HG03378 (cell line): ENCODE results near the gene DHX8.

Source experiments
- ATAC-seq: cut with Tn5 transposase; IDR thresholded peaks from one replicate; pipeline ENCODE4 v1.9.1; 2021; ENCODE audit warnings: mild to moderate bottlenecking, moderate library complexity; ENCODE audit not compliant: unreplicated experiment

Gene DHX8

GRCh38 chr17:43521389-43521788, 37.6 kb downstream of the DHX8 start:
- ATAC-seq = no peak

- no peak for ATAC-seq
Measured at GRCh38 chr17:43524945-43525575, 41.3 kb downstream of the DHX8 start.

GRCh38 chr17:43526886-43527648, 43.3 kb downstream of the DHX8 start:
- no peak for ATAC-seq

- no peak for ATAC-seq
Measured at GRCh38 chr17:43528319-43528987, 44.7 kb downstream of the DHX8 start.

DNA sequence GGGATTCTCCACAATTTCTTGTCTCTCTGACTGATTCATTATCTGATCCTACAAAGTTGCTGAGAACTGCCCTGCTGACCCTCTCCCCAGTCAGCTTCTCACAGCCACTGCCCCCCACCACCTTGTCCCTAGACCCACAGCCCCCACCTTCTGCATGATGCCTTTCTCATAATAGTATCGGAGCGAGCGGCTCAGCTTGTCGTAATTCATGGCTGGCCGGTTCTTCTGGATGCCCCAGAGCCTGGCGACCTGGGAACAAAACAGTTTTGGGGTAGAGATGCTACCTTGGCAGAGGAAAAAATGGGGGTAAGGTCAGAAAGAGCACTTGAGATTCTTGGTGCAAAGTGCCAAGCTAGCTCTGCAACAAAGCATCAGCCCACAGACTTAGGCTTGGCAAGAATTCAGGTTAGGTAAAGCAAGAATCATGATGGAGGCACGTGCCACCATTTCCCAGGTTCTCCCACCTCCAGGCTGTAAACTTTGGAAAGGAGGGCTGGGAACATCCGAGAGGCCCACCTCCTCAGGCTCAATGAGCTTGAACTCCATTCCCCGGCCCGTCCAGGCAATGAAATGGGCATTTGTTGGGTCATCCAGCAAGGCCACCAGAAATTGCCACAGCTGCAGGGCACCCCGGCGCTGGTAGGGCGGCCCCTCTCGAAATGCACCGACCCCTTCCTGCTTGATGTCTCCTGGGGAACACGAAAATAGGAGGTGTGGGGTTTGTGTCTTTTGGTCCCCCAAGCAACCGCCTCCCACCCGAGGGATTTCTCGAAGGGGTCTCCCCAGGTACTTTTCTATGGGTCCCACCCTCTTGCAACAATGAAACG, 45.4 kb downstream of the DHX8 start:
- ATAC-seq = no peak

GRCh38 chr17:43529947-43530287, 46.1 kb downstream of the DHX8 start:
- no peak for ATAC-seq

DNA sequence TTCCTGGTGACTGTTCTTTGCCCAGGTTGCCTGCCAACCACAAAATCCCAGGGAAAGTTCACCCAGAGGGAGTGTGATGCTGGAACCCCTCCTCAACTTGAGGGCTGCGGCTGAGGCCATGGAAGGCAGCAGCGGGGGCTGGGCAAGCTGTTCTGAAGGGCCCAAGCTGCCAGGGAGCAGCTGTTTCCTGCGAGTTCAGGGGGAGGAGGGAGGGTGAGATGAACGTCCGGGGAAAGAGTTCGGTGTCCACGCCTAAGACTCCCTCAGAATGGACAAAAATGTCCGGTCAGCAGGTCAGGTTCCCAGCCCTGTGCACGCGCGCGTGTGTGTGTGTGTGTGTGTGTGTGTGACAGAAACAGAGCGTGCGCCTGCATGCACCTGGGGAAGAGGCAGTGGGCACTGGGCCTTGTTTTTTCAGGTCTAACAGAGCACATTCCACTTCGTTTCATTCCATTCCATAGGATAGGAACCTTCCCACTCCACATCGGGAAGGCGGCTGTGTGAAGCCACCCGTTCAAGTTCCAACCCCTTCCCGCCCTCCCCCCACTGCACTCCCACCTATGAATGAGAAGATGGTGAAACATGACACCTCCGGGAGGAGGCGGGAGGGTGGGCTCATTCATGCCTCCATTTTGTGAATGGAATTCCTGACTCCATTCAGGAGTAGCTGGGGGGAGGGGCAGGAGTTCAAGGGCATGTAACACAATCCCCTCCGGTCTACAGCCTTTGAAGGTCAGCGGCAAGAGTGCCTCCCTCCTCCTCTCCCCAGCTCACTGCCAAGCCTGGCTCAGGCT, 46.7 kb downstream of the DHX8 start:
- no peak for ATAC-seq

DNA sequence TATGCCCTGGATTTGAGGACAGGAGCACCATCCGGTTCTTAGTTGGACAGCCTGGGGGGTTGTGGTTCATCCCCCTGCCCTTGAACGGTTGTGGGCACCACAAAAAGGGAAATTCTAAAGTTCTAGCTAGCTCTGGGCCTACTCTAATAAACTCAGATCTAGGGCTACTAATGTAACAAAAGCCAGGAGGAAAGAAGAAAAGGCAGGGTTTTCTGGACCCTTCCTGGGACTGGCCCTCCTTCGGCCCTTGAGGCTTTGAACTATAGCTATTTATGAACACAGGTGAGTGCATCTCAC, 47.3 kb downstream of the DHX8 start:
- ATAC-seq = no peak

GRCh38 chr17:43531955-43532354, 48.2 kb downstream of the DHX8 start:
- no peak for ATAC-seq

DNA sequence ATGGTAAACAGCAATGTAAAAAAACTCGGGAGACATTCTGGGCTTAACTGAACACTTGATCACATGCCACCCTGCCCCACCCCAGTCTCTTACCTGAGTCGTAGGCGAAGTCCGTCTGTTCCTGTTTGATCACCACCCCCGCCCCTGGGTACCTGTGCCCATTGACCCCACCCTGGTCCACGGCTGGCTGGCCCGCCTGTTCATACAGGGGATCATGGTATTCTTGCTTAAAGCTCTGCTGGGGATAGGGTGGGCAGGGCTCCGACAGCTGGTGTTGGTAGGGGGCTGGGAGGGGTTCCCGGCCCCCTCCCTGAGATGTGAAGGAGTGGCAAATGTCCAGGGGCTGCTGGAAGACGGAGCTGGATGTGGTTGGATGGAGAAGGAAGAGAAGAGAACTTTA, 48.8 kb downstream of the DHX8 start:
- no peak for ATAC-seq

GRCh38 chr17:43533699-43534098, 49.9 kb downstream of the DHX8 start:
- ATAC-seq = no peak

GRCh38 chr17:43534909-43535308, 51.1 kb downstream of the DHX8 start:
- ATAC-seq = no peak

- ATAC-seq = no peak
Measured at GRCh38 chr17:43536236-43536992, 52.6 kb downstream of the DHX8 start.

DNA sequence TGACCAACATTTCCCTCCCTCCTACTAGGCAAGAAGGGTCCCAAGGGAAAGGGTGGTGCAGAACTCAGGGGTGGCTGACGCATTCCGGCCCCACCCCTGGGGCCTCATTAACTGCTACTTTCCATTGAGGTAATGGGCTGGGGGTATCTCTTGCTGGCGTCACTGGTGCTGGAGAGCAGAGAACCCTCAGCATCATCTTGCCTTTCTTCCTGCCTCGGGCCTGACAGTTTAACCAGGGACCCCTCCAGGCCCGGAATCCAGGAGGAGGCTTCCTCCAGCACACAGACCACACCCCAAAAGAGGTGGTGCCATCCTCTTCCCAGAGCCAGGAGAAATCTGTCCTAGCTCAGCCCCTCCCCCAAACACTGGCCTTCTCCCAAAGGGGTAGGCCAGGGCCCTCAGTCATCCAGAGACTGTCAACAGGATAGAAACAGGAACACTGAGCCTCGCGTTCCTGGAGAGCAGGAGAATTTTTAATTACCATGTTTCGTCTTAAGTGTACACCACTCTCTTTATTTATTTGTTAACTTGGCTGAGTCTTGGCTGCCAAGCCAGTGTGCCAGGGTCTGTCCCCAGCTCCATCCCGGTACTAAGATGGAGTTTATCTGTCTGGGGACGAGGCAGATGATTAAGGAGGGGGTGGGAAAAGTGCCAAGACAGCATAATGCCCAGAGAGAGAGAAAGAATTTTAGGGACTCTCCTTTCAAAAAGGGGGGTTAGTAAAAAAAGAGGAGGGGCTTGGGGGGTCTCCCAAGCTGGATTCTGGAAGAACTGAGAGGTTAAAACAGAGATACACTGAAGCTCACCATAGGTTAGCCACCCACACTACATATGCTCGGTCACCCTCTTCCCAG, 57.3 kb downstream of the DHX8 start:
- no peak for ATAC-seq

DNA sequence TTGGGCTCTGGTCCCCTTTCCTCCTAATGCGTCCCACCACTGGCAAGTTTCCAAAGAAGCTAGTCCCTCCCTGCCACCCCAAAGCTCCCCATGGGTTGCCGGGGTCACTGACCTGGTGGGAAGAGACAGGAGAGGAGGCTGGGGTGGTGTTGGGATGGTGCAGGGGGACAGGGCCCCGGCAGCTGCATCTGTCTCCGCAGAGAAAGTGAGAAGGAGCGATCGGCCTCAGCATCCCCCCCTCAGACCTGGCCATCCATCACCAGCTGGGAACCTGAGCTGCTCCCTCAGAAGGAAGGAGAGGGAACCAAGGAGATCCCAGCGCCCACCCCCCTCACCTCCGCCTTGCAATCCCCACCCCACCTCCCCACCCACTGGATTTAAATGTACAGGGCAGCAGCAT, 59.1 kb downstream of the DHX8 start:
- no peak for ATAC-seq

DNA sequence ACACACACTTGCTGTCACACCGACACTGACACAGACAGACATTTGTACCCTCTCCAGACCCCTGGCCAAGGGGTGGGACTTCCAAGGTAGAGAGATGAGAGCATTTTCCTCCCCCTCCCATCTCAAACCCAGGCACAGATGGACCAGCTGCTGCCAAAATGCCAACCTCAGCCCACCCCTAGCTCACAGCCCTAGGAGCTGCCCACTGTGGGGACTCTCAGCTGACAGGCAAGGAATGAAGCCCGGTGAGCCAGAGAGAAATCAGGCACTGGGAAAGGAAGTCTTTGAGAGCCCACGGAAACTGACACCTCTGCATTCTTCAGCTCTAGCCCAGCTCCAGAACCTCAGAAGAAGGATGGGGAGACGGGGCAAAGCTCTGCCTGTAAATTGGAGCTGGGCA, 59.5 kb downstream of the DHX8 start:
- no peak for ATAC-seq

- ATAC-seq = no peak
Measured at GRCh38 chr17:43543771-43544575, 60.2 kb downstream of the DHX8 start.

DNA sequence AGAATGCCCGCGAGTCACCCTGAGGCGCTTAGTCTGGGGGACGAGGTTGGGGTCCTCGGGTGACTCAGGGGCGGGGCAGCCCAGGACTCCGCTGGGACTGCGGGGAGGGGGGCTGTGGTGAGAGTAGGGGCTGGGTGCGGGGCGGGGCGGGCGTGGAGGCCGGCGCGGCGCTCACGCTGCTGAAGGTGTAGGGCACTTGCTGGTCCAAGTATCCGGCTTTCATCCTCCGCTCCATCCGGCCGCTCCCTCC, 61.5 kb downstream of the DHX8 start:
- ATAC-seq = no peak
